Muscle layer of duodenum (tissue), 2 donors: ENCODE data around the gene CYP11A1.
"Not testable (repeated sequence)": the region's sequence is repeated elsewhere in the genome, so short reads cannot be mapped to it uniquely, and the experiment has no call there.

Source experiments
- H3K27ac ChIP-seq: one replicate; pipeline ENCODE4 v1.7.0; 2013; ENCODE audit warnings: mild to moderate bottlenecking, low read length
- H3K27me3 ChIP-seq: one replicate; pipeline ENCODE4 v1.7.0; 2013; ENCODE audit warnings: low read depth, mild to moderate bottlenecking, control low read depth, low read length
- H3K36me3 ChIP-seq, 2 donors: one replicate each; pipeline ENCODE4 v1.7.0; 2013; ENCODE audit warnings: low read length in 2 of 2, control low read depth in 1 of 2, mild to moderate bottlenecking in 1 of 2; ENCODE audit not compliant: insufficient read depth in 2 of 2, control insufficient read depth in 1 of 2
- H3K4me1 ChIP-seq, 2 donors: one replicate each; pipeline ENCODE4 v1.7.0; 2013; ENCODE audit warnings: low read length in 2 of 2, mild to moderate bottlenecking in 2 of 2, control low read depth in 1 of 2, moderate library complexity in 1 of 2; ENCODE audit not compliant: insufficient read depth in 2 of 2, control insufficient read depth in 1 of 2
- H3K4me3 ChIP-seq, 2 donors: one replicate each; pipeline ENCODE4 v1.7.0; 2013; ENCODE audit warnings: low read length in 2 of 2, low read depth in 1 of 2, mild to moderate bottlenecking in 1 of 2
- H3K9me3 ChIP-seq, 2 donors: one replicate each; pipeline ENCODE4 v1.7.0; 2013; ENCODE audit warnings: low read length in 2 of 2, control low read depth in 1 of 2, mild to moderate bottlenecking in 1 of 2; ENCODE audit not compliant: control insufficient read depth in 1 of 2
- donor health status: healthy.

The CYP11A1 gene

DNA sequence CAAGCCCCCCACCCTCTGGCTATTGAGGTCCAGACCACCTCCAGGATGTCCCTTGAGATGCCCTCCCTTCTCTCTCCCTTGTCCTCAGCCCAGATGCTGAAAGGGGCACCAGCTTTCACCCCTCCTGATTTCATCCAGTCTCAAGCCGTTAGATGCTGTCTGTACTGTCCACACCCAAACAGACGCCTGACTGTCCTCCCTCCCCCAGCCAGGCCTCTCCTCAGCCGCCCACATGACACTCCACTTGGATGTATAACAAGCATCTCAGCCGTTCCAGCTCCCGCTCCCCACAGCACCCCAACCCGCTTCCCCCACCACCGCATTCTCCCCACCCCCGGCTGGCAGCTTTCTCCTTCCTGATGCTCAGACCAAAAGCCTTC, 25.0 kb upstream of the CYP11A1 start:
- Histone ChIP-seq H3K27me3 (no peaks in the 10 kb centered on the region), H3K4me3 (no peak overlapping the region), H3K36me3 (no peaks in the 10 kb centered on the region), H3K4me1 (no peaks in the 10 kb centered on the region), H3K9me3 (no peaks in the 10 kb centered on the region), H3K27ac (no peak overlapping the region)

DNA sequence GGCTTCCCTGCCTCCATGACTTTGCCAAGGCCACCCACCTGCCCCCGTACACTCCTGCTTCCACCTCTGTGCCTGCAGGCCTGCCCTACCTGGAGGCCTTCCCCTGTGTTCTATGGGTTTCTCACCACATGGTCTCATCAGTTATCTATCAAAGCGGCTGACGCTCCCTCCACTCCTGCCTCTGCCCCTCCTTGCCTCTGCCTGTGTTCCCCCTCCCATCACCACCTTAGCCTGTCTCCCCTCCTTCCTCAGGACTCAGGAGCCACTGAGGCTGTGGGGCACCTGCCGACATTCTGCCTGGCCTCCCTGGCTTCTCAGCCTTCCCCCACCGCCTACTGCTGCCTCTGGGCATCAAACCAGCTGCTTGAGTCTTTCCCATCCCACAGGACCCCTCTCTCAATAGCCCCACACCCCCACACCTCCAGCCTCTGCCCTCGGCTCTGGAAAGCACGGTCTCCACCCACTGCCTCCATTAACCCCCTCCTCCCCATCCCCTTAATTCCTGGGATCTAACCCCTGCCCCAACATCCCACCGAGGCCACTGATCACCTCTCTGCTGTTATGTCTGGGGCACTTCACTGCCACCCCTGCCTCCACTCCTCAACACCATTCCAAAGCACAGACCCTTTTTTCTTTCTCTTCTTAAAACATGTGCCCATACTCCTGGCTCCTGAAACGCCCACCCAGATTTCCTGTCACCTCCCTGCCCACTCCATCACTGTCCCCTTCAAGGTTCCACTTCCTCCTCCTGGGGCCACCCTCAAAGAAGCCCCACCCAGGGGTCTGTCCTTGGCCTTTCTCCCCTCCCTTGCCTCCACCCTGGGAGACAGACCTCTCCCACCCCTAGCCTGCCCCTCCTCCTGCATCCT, 24.4 kb upstream of the CYP11A1 start:
- no peak overlapping the region for H3K27ac ChIP-seq
- no peaks in the 10 kb centered on the region for H3K27me3 ChIP-seq
- H3K9me3 ChIP-seq, result no peaks in the 10 kb centered on the region

DNA sequence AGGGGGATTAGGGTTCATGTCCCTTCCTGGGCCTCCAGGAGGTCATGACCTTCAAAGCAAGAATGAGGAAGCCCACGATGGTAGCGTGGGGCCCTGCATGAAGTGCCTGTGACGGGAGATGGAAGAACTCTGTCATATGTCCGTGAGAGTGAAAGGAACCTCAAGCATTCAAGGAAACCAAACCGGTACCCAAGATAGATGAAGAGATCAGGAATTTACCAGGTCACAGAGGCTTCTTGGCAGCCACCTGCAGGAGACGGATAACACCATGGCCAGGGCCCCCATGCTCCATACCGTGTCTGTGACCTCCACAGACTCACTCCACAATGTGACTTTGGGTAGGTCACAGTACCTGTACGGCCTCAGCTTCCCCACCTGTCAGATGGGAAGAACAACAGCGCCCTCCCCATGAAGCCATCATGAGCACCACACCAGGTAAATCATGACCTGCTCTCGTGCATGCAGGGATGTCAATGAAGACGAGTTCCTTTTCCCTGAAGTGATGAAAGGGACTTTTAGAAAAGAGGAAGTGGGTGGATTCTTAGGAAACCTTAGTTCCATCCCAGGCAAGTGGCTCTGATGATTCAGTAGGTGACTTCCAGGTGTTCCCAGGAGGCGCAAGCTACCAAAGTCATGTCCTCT, 23.3 kb upstream of the CYP11A1 start:
- Histone ChIP-seq H3K36me3 (no peaks in the 10 kb centered on the region), H3K9me3 (no peaks in the 10 kb centered on the region), H3K27me3 (no peaks in the 10 kb centered on the region), H3K4me1 (no peaks in the 10 kb centered on the region), H3K4me3 (no peak overlapping the region), H3K27ac (no peak overlapping the region)

More for the DNA sequence above, 24.4 kb upstream of the CYP11A1 start:
- H3K4me3 ChIP-seq, result no peak overlapping the region
- no peaks in the 10 kb centered on the region for H3K4me1 ChIP-seq
- no peaks in the 10 kb centered on the region for H3K36me3 ChIP-seq

DNA sequence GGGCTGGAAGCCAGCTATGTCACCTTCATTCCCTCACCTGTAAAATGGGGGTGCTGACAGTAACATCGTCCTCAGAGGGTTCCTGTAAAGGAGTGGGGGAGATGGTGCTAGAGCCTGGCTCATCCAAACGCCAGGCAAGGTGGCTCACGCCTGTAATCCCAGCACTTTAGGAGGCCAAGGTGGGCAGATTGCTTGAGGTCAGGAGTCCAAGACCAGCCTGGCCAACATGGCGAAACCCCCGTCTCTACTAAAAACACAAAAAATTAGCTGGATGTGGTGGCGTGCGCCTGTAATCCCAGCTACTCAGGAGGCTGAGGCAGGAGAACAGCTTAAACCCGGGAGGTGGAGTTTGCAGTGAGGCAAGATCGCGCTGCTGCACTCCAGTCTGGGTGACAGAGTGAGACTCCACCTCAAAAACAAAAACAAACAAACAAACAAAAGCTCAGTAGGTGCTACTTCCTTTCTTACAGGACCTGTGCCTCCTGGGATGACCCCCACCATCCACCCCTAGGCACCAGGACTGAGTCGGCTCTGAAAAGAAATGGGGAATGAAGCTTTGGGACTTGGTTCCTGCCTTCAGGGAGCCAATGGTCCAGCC, 22.7 kb upstream of the CYP11A1 start:
- not testable (repeated sequence) for H3K4me1 ChIP-seq, H3K27me3 ChIP-seq, H3K36me3 ChIP-seq, H3K27ac ChIP-seq, H3K9me3 ChIP-seq, H3K4me3 ChIP-seq

DNA sequence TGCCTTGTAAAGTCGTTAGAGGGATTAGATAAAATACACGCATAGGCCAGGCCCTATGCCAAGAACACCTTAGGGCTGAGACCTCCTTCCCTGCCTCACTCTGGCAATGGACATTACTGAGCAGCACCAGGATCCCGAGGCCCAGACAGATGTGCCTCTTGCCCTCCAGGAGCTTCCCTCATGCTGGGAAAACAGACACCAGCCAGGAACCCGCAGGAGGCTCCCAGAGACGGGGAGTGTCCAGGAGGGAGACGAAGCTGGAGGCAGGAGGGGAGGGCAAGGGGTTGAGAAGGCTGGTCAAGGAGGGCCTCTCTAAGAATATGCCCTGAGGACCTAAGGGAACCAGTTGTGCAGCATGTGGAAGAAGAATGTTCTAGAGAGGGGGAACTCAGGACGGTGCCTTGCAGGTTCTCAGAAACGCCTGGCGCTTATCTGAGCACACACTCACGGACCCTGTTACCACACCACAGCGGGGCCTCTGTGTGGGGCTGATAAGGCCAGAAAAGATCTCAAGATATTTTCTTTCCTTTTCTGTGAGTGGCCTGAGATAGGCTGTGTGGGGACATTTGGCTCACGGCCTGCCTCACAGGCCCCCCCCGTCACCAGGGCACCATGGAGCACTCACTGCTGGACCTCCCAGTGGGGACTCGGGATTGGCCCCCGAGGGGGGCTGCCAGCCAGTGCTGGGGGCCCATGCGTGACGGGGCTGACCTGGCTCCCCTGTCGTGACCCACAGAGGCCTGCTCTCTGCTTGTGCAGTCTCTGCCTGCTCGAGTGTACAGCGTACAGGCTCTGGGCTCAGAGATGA, 22.0 kb upstream of the CYP11A1 start:
- H3K4me3 ChIP-seq, result no peak overlapping the region
- H3K27ac ChIP-seq, result no peak overlapping the region
- no peaks in the 10 kb centered on the region for H3K9me3 ChIP-seq
- H3K4me1 ChIP-seq, result no peaks in the 10 kb centered on the region
- H3K36me3 ChIP-seq, result no peaks in the 10 kb centered on the region
- H3K27me3 ChIP-seq, result no peaks in the 10 kb centered on the region

DNA sequence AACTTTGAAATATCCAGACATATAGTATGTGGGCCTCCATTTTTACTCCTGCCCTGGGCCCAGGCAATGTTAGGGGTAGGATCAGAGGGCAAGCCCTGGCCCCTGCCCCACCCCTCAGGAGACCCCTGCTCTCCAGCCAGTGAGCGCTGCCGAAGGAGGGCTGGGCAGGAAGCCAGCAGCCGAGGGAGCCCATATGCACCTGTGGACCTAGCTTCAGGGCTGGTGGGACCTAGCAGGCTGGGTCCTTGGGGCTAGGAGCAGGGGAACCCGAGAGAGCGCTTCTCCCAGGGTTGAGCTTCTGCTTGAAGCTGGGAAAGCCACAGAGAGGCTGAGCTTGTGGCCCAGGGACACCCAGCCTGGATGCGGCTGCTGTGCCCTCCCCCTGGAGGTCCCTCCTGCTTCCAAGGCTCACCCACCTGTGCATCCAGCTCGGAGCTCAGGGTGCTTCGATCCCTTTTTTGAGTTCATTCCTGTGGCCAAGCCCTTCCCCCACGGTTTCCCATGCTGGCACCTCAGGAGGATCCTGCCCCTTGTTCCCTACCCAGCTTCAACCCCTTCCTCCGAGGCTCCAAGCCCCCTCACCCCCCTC, 21.0 kb upstream of the CYP11A1 start:
- H3K36me3 ChIP-seq, result no peaks in the 10 kb centered on the region
- H3K9me3 ChIP-seq, result no peaks in the 10 kb centered on the region
- H3K4me1 ChIP-seq, result no peaks in the 10 kb centered on the region
- no peak overlapping the region for H3K27ac ChIP-seq
- no peak overlapping the region for H3K4me3 ChIP-seq
- H3K27me3 ChIP-seq, result no peaks in the 10 kb centered on the region

DNA sequence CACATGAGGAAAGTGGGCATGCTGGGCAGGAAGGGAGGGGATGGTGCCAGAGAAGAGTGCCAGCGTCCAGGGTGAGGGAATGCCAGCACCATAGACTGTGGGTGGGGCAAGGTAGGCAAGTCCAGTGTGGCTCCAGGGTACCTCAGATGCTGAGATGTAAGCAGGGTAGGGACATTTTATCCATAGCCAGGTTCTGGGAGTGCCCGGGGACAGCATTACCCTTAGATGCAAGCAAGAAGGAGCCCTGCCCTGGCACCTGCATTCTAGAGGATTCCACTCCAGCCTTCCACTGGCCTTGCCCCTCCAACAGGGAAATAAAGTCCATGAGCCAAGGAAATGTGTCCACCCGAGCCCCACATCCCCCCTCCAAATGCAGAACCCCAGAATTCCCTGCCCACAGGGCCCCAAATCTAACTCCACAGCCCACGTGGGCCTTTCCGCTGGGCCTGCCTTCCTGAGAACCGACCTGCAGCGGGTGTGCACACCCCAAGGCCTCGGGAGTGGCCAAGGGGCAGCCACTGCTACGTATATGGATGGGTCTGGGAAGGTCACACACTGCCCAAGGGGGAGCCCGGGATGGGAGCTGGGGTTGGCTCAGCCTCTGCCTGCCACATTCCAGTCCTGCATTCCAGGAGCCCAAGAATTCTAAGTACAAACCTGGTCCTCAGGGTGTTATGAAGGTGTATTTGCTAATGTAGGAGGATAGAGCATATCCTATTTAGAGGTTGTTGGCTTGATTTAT, 20.3 kb upstream of the CYP11A1 start:
- Histone ChIP-seq H3K9me3 (no peaks in the 10 kb centered on the region), H3K4me3 (no peak overlapping the region), H3K27ac (no peak overlapping the region), H3K36me3 (no peaks in the 10 kb centered on the region), H3K4me1 (no peaks in the 10 kb centered on the region), H3K27me3 (no peaks in the 10 kb centered on the region)

DNA sequence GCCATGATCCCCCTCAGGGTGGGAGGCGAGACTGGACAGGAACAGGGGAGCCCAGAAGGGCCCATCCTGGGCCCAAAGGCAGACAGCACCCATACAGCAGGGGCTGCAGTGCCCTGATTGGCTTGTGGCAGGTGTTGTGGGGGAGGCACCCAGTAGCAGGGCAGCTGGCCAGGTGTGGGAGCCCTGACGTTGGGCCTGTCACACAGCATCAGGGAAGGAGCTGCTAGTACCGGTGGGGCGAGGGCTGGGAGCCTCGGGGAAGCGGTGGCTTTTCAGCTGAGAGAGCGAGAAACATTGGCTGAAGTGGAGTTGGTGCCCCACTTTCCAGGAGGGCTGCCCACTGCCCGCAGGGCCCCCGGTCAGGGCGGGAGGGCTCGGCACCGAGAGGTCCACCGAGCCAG, 19.7 kb upstream of the CYP11A1 start:
- H3K27ac ChIP-seq, result no peak overlapping the region
- H3K9me3 ChIP-seq, result no peaks in the 10 kb centered on the region
- no peaks in the 10 kb centered on the region for H3K27me3 ChIP-seq
- no peaks in the 10 kb centered on the region for H3K36me3 ChIP-seq
- no peaks in the 10 kb centered on the region for H3K4me1 ChIP-seq
- no peak overlapping the region for H3K4me3 ChIP-seq

DNA sequence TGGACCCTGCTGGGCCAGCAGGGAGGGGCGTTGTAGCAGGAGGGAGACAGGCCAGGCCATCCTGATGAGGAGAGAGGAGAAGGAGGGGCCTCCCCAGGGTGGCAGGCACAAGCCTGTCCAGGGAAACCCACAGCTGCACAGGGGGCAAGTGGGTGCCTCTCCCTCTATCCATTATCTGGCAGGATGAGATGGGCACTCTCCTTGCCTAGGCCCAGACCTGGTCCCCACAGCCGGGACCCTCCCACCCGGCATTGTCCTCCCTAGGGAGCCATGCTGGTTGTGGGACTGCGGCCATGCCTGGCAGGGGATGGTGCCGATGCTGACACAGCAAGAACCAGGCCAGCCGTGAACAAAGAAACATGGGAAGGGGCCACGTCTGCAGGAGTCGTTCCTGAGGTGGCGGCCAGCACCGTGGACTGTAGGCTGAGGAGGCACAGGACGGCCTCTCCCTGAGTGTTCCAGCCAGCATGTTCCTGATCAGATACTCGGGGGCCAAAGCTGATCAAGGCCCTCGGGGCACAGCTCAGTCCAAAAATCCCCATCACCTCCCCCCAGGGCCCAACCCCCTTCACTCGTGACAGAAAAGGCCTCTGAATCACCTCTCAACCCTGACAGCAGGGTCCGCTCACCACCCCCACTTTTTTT, 19.2 kb upstream of the CYP11A1 start:
- no peak overlapping the region for H3K27ac ChIP-seq
- H3K4me1 ChIP-seq, result no peaks in the 10 kb centered on the region
- H3K9me3 ChIP-seq, result no peaks in the 10 kb centered on the region
- no peak overlapping the region for H3K4me3 ChIP-seq
- H3K27me3 ChIP-seq, result no peaks in the 10 kb centered on the region
- no peaks in the 10 kb centered on the region for H3K36me3 ChIP-seq

DNA sequence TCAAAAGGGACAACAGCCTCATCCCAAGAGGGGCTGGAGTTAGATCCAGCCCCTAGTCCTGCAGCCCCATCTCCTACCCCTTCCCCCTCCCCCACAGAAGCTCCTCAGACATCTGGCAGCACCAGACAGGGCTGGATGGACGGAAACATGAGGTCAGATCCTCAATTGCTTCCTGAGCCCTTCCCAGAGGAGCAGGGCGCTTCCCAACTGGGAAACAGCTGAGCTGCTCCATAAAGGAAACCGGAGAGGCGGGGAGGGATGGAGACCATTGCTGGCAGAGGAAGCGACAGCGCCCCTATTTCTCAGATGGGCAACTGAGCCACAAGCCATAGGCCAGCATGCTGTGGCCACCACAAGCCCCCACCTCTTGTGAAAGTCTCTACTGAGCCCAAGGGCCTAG, 18.3 kb upstream of the CYP11A1 start:
- Histone ChIP-seq H3K27ac (no peak overlapping the region), H3K36me3 (no peaks in the 10 kb centered on the region), H3K27me3 (no peaks in the 10 kb centered on the region), H3K4me1 (no peaks in the 10 kb centered on the region), H3K4me3 (no peak overlapping the region), H3K9me3 (no peaks in the 10 kb centered on the region)
